Keratinocyte (primary cell): ENCODE results near the gene CPNE4.

Experiments used
- EZH2 ChIP-seq: IDR thresholded peaks from one replicate; pipeline ENCODE4 v1.6.1; 2012; ENCODE audit warnings: inconsistent platforms, mild to moderate bottlenecking, low read length, moderate library complexity
- TF ChIP-seq, protein P1 (sequence below), 3 experiments: IDR thresholded peaks in 1 of 3; conservative IDR thresholded peaks in 1 of 3; optimal IDR thresholded peaks in 1 of 3; 2 replicates in 2 of 3; 3 replicates in 1 of 3; pipeline versions ENCODE3 to v1.5.1; 2011; ENCODE audit warnings: low read length in 3 of 3, mild to moderate bottlenecking in 3 of 3, moderate library complexity in 2 of 3, control low read depth in 1 of 3, inconsistent platforms in 1 of 3; ENCODE audit not compliant: insufficient read depth in 2 of 3; ENCODE audit errors: extremely low read depth in 1 of 3

DNA sequence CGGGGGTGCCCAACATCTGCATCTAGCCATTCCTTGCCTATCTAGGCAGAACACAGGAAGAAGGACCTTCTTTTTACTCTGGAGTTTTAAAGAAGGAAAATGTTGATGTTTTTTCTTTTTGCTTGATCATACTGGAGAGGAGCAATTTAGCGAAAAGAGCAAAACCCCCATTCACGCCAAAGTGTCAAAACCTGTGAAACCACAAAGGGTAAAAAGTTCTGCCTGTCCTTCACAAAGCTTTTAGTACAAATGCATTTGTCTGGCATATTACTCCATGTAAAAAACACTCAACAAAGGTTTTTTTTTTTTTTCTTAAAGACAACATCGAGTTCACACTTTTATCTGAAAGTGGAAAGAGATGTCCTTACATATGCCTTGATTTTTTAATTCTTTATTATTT lies 317.9 kb downstream of the CPNE4 start:
- TF ChIP-seq, protein P1, sequence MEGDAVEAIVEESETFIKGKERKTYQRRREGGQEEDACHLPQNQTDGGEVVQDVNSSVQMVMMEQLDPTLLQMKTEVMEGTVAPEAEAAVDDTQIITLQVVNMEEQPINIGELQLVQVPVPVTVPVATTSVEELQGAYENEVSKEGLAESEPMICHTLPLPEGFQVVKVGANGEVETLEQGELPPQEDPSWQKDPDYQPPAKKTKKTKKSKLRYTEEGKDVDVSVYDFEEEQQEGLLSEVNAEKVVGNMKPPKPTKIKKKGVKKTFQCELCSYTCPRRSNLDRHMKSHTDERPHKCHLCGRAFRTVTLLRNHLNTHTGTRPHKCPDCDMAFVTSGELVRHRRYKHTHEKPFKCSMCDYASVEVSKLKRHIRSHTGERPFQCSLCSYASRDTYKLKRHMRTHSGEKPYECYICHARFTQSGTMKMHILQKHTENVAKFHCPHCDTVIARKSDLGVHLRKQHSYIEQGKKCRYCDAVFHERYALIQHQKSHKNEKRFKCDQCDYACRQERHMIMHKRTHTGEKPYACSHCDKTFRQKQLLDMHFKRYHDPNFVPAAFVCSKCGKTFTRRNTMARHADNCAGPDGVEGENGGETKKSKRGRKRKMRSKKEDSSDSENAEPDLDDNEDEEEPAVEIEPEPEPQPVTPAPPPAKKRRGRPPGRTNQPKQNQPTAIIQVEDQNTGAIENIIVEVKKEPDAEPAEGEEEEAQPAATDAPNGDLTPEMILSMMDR (optimal IDR thresholded peaks at IDR 0.05 in 1 of 3, IDR thresholded peaks at IDR 0.05 in 1 of 3, conservative IDR thresholded peaks at IDR 0.05 in 1 of 3; ENCODE audit: extremely low read depth in 1 of 3, insufficient read depth in 2 of 3, low read length in 3 of 3): no peak
- no peak for TF ChIP-seq EZH2
